Measurements from ENCODE around the gene CDCA4. TPM values are rescaled to one million over a fixed set of nuclear protein-coding genes. Genes with fewer than 3 reads are reported as not detected.

The CDCA4 gene
- total and polyA plus RNA-seq, 4 experiments from 2014 or later = 17.1 to 20.9 (median 18.9) TPM

- Mint-ChIP-seq H3K27ac (peak overlapping the region in 4 of 7 donors; percentile 10 to 93 (median 76)), H3K27me3 (no peaks in the 10 kb centered on the region), H3K36me3 (peaks cover 3 to 6% of the 10 kb centered on the region in 2 donors), H3K9me3 (no peaks in the 10 kb centered on the region), H3K4me3 (peak overlapping the region in 2 of 8 donors; percentile 15 to 36), H3K4me1 (peaks cover 10 to 49% (median 26%) of the 10 kb centered on the region in 4 donors)
- no peaks in the 10 kb centered on the region for H3K27me3 ChIP-seq (ENCODE audit: insufficient read depth, low read length)
- POLR2A ChIA-PET (ENCODE audit: partially characterized antibody) = interaction anchor here (1.5 to 2.3 kb wide), 2 partner anchors 12 to 38 kb away, joined by 4 to 12 read pairs; partner anchors contain the start of gene GPR132
- CTCF ChIA-PET (ENCODE audit: partially characterized antibody) = interaction anchor here (1.5 to 3.5 kb wide), 2 partner anchors 19 to 64 kb away, joined by 4 to 17 read pairs; no protein-coding TSS in a partner anchor
- intact Hi-C loops (cut with micrococcal nuclease) = no loop called here
- no peak for DNase-seq
- H3K36me3 ChIP-seq (ENCODE audit: insufficient read depth, low read length) = no peaks in the 10 kb centered on the region
- peaks cover 34% of the 10 kb centered on the region for H3K4me1 ChIP-seq (ENCODE audit: insufficient read depth, low read length)
- H3K9me3 ChIP-seq (ENCODE audit: control insufficient read depth in 1 of 2, low read length in 2 of 2) = no peaks in the 10 kb centered on the region
- H3K4me3 ChIP-seq (ENCODE audit: low read length in 2 of 2) = no peak overlapping the region
- H3K27ac ChIP-seq (ENCODE audit: low read depth, low read length) = no peak overlapping the region
Observed at GRCh38 chr14:105026802-105027563, 6.1 kb upstream of the CDCA4 start.

- H3K27me3 ChIP-seq (ENCODE audit: insufficient read depth, low read length) = no peaks in the 10 kb centered on the region
- intact Hi-C loops (cut with micrococcal nuclease) = no loop called here
- no peaks in the 10 kb centered on the region for H3K36me3 ChIP-seq (ENCODE audit: insufficient read depth, low read length)
- ChIA-PET POLR2A (ENCODE audit: partially characterized antibody) (interaction anchor here (1.0 to 2.3 kb wide), 5 partner anchors 9 to 41 kb away, joined by 3 to 12 read pairs (median 3); no protein-coding TSS in a partner anchor), CTCF (ENCODE audit: partially characterized antibody) (interaction anchor here (0.7 to 3.5 kb wide), 5 partner anchors 10 to 64 kb away, joined by 3 to 17 read pairs (median 7); no protein-coding TSS in a partner anchor)
- H3K27ac ChIP-seq (ENCODE audit: low read depth, low read length) = no peak overlapping the region
- H3K9me3 ChIP-seq (ENCODE audit: control insufficient read depth in 1 of 2, low read length in 2 of 2) = no peaks in the 10 kb centered on the region
- H3K27ac Mint-ChIP-seq = peak overlapping the region; percentile 18 to 93 (median 79)
- no peaks in the 10 kb centered on the region for H3K9me3 Mint-ChIP-seq
- peak overlapping the region in 7 of 8 donors; percentile 0 to 70 (median 46) for H3K4me3 Mint-ChIP-seq
- no peaks in the 10 kb centered on the region for H3K27me3 Mint-ChIP-seq
- DNase-seq = no peak
- H3K4me3 ChIP-seq (ENCODE audit: low read length in 2 of 2) = no peak overlapping the region
- H3K4me1 ChIP-seq (ENCODE audit: insufficient read depth, low read length) = peaks cover 40% of the 10 kb centered on the region
- peaks cover 14 to 57% (median 32%) of the 10 kb centered on the region in 4 donors for H3K4me1 Mint-ChIP-seq
- H3K36me3 Mint-ChIP-seq = peaks cover 3 to 6% of the 10 kb centered on the region in 2 donors
Observed at GRCh38 chr14:105026033-105026785, 5.3 kb upstream of the CDCA4 start.

- Mint-ChIP-seq H3K36me3 (peaks cover 3 to 6% of the 10 kb centered on the region in 2 donors), H3K4me3 (peak overlapping the region in 2 of 8 donors; percentile 26 to 82), H3K27me3 (no peaks in the 10 kb centered on the region), H3K27ac (peak overlapping the region; percentile 48 to 93 (median 87)), H3K4me1 (peaks cover 14 to 52% (median 29%) of the 10 kb centered on the region in 4 donors), H3K9me3 (no peaks in the 10 kb centered on the region)
- peaks cover 40% of the 10 kb centered on the region for H3K4me1 ChIP-seq (ENCODE audit: insufficient read depth, low read length)
- DNase-seq = no peak
- no peak overlapping the region for H3K4me3 ChIP-seq (ENCODE audit: low read length in 2 of 2)
- POLR2A ChIA-PET (ENCODE audit: partially characterized antibody) = interaction anchor here (1.0 to 2.3 kb wide), 5 partner anchors 10 to 42 kb away, joined by 3 to 12 read pairs (median 3); no protein-coding TSS in a partner anchor
- no peaks in the 10 kb centered on the region for H3K9me3 ChIP-seq (ENCODE audit: control insufficient read depth in 1 of 2, low read length in 2 of 2)
- intact Hi-C loops (cut with micrococcal nuclease) = no loop called here
- CTCF ChIA-PET (ENCODE audit: partially characterized antibody) = interaction anchor here (0.7 to 3.5 kb wide), 5 partner anchors 10 to 65 kb away, joined by 3 to 17 read pairs (median 7); no protein-coding TSS in a partner anchor
- H3K36me3 ChIP-seq (ENCODE audit: insufficient read depth, low read length) = no peaks in the 10 kb centered on the region
- no peaks in the 10 kb centered on the region for H3K27me3 ChIP-seq (ENCODE audit: insufficient read depth, low read length)
- H3K27ac ChIP-seq (ENCODE audit: low read depth, low read length) = no peak overlapping the region
Observed at GRCh38 chr14:105025429-105025828, 4.5 kb upstream of the CDCA4 start.

GRCh38 chr14:105023791-105024480 lies 3.1 kb upstream of the CDCA4 start:
- H3K4me3 Mint-ChIP-seq = peak overlapping the region in 2 of 8 donors; percentile 17 to 54
- peak overlapping the region in 6 of 7 donors; percentile 4 to 93 (median 57) for H3K27ac Mint-ChIP-seq
- DNase-seq = no peak
- Histone ChIP-seq H3K4me1 (ENCODE audit: insufficient read depth, low read length) (peaks cover 53% of the 10 kb centered on the region), H3K27ac (ENCODE audit: low read depth, low read length) (peak overlapping the region; percentile 14), H3K4me3 (ENCODE audit: low read length in 2 of 2) (no peak overlapping the region), H3K36me3 (ENCODE audit: insufficient read depth, low read length) (no peaks in the 10 kb centered on the region), H3K9me3 (ENCODE audit: control insufficient read depth in 1 of 2, low read length in 2 of 2) (no peaks in the 10 kb centered on the region), H3K27me3 (ENCODE audit: insufficient read depth, low read length) (no peaks in the 10 kb centered on the region)
- POLR2A ChIA-PET (ENCODE audit: partially characterized antibody) = no interaction called here
- H3K9me3 Mint-ChIP-seq = no peaks in the 10 kb centered on the region
- H3K36me3 Mint-ChIP-seq = peaks cover 3 to 11% of the 10 kb centered on the region in 2 donors
- intact Hi-C loops (cut with micrococcal nuclease) = loop anchor here (5.0 kb wide), 2 partner anchors 272 to 1307 kb away; partner anchors contain the start of genes SIVA1, XRCC3 and ZFYVE21
- peaks cover 20 to 66% (median 41%) of the 10 kb centered on the region in 4 donors for H3K4me1 Mint-ChIP-seq
- CTCF ChIA-PET (ENCODE audit: partially characterized antibody) = interaction anchor here (1.1 to 6.6 kb wide), 2 partner anchors 21 to 47 kb away, joined by 3 to 46 read pairs; no protein-coding TSS in a partner anchor
- peaks cover 0 to 1% of the 10 kb centered on the region in 2 donors for H3K27me3 Mint-ChIP-seq

- H3K9me3 Mint-ChIP-seq = no peaks in the 10 kb centered on the region
- H3K27me3 Mint-ChIP-seq = peaks cover 0 to 1% of the 10 kb centered on the region in 2 donors
- peaks cover 3 to 12% of the 10 kb centered on the region in 2 donors for H3K36me3 Mint-ChIP-seq
- H3K27ac Mint-ChIP-seq = peak overlapping the region in 5 of 7 donors; percentile 63 to 93 (median 74)
- no peak for DNase-seq
- Histone ChIP-seq H3K9me3 (ENCODE audit: control insufficient read depth in 1 of 2, low read length in 2 of 2) (no peaks in the 10 kb centered on the region), H3K36me3 (ENCODE audit: insufficient read depth, low read length) (no peaks in the 10 kb centered on the region), H3K27ac (ENCODE audit: low read depth, low read length) (no peak overlapping the region), H3K4me3 (ENCODE audit: low read length in 2 of 2) (no peak overlapping the region), H3K4me1 (ENCODE audit: insufficient read depth, low read length) (peaks cover 60% of the 10 kb centered on the region), H3K27me3 (ENCODE audit: insufficient read depth, low read length) (no peaks in the 10 kb centered on the region)
- POLR2A ChIA-PET (ENCODE audit: partially characterized antibody) = interaction anchor here (0.7 to 1.0 kb wide), 2 partner anchors 11 to 40 kb away, joined by 3 to 4 read pairs; no protein-coding TSS in a partner anchor
- H3K4me1 Mint-ChIP-seq = peaks cover 19 to 74% (median 45%) of the 10 kb centered on the region in 4 donors
- CTCF ChIA-PET (ENCODE audit: partially characterized antibody) = interaction anchor here (1.1 to 6.6 kb wide), 3 partner anchors 9 to 46 kb away, joined by 3 to 46 read pairs (median 3); no protein-coding TSS in a partner anchor
- intact Hi-C loops (cut with micrococcal nuclease) = loop anchor here (5.0 kb wide), 2 partner anchors 271 to 1306 kb away; partner anchors contain the start of genes SIVA1, XRCC3 and ZFYVE21
- H3K4me3 Mint-ChIP-seq = peak overlapping the region in 1 of 8 donors; percentile 54
Observed at GRCh38 chr14:105023144-105023543, 2.3 kb upstream of the CDCA4 start.

GRCh38 chr14:105022276-105022670 lies 1.4 kb upstream of the CDCA4 start:
- peaks cover 23 to 82% (median 51%) of the 10 kb centered on the region in 4 donors for H3K4me1 Mint-ChIP-seq
- intact Hi-C loops (cut with micrococcal nuclease) = loop anchor here (5.0 kb wide), 2 partner anchors 270 to 1305 kb away; partner anchors contain the start of genes SIVA1, XRCC3 and ZFYVE21
- DNase-seq = no peak
- H3K4me3 Mint-ChIP-seq = peak overlapping the region; percentile 8 to 94 (median 90)
- H3K27ac Mint-ChIP-seq = peak overlapping the region in 6 of 7 donors; percentile 35 to 97 (median 94)
- peaks cover 67% of the 10 kb centered on the region for H3K4me1 ChIP-seq (ENCODE audit: insufficient read depth, low read length)
- POLR2A ChIA-PET (ENCODE audit: partially characterized antibody) = interaction anchor here (0.6 to 4.9 kb wide), 4 partner anchors 8 to 41 kb away, joined by 3 to 70 read pairs (median 18); partner anchors contain the start of genes CLBA1 and GPR132
- CTCF ChIA-PET (ENCODE audit: partially characterized antibody) = interaction anchor here (1.4 to 6.6 kb wide), 3 partner anchors 10 to 23 kb away, joined by 3 to 46 read pairs (median 3); no protein-coding TSS in a partner anchor
- H3K4me3 ChIP-seq (ENCODE audit: low read length in 2 of 2) = peak overlapping the region in 1 of 2 donors; percentile 61
- peaks cover 0 to 1% of the 10 kb centered on the region in 2 donors for H3K27me3 Mint-ChIP-seq
- H3K9me3 ChIP-seq (ENCODE audit: control insufficient read depth in 1 of 2, low read length in 2 of 2) = no peaks in the 10 kb centered on the region
- no peaks in the 10 kb centered on the region for H3K27me3 ChIP-seq (ENCODE audit: insufficient read depth, low read length)
- no peaks in the 10 kb centered on the region for H3K9me3 Mint-ChIP-seq
- H3K36me3 ChIP-seq (ENCODE audit: insufficient read depth, low read length) = no peaks in the 10 kb centered on the region
- H3K27ac ChIP-seq (ENCODE audit: low read depth, low read length) = peak overlapping the region; percentile 61
- H3K36me3 Mint-ChIP-seq = peaks cover 0 to 12% of the 10 kb centered on the region in 2 donors

Data from CD4-positive, alpha-beta memory T cell (primary cell).